ENCODE measurements around the gene CALCR. TPM values are rescaled to one million over a fixed set of nuclear protein-coding genes. Genes with fewer than 3 reads are reported as not detected.

CALCR gene
- total RNA-seq (not detected), polyA plus RNA-seq (not detected), total RNA-seq (not detected)

- H3K27me3 Mint-ChIP-seq: peaks cover 20 to 47% (median 31%) of the 10 kb centered on the region in 5 donors
- no peaks in the 10 kb centered on the region for H3K9me3 ChIP-seq (ENCODE audit: control insufficient read depth in 2 of 3, low read length in 3 of 3)
- no peaks in the 10 kb centered on the region for H3K27me3 ChIP-seq (ENCODE audit: control insufficient read depth in 2 of 2, insufficient read depth in 2 of 2, low read length in 2 of 2)
- peaks cover 0 to 2% (median 0%) of the 10 kb centered on the region in 11 donors for H3K9me3 Mint-ChIP-seq
- ChIA-PET POLR2A (no interaction called here), CTCF (no interaction called here)
- no peaks in the 10 kb centered on the region for H3K4me1 ChIP-seq (ENCODE audit: control insufficient read depth in 2 of 2, insufficient read depth in 2 of 2, low read length in 2 of 2)
- H3K36me3 ChIP-seq (ENCODE audit: control insufficient read depth in 2 of 3, insufficient read depth in 3 of 3, low read length in 3 of 3): no peaks in the 10 kb centered on the region
- H3K27ac ChIP-seq (ENCODE audit: low read depth, low read length): no peak within 1 kb of the TSS
- DNase-seq (no peak), ATAC-seq (no peak)
- no peaks in the 10 kb centered on the region for H3K36me3 Mint-ChIP-seq
- H3K4me3 ChIP-seq (ENCODE audit: low read length): no peak within 1 kb of the TSS
- no peak within 1 kb of the TSS for H3K27ac Mint-ChIP-seq
- no peak within 1 kb of the TSS for H3K4me3 Mint-ChIP-seq
- intact Hi-C loops (cut with micrococcal nuclease): no loop called here
- H3K4me1 Mint-ChIP-seq: peaks cover 0 to 2% (median 0%) of the 10 kb centered on the region in 7 donors
Observed at GRCh38 chr7:93574646-93575554, at the start of gene CALCR. Gene CALCR, minus strand, starts transcription at chr7:93574724. Its CDS starts 87,743 bp downstream, at chr7:93486981.

- ATAC-seq (no peak), DNase-seq (no peak)
- CTCF ChIA-PET: no interaction called here
- Mint-ChIP-seq H3K9me3 (peaks cover 0 to 8% (median 1%) of the 10 kb centered on the region in 11 donors), H3K4me1 (peaks cover 0 to 2% (median 0%) of the 10 kb centered on the region in 7 donors), H3K27me3 (peaks cover 0 to 6% (median 0%) of the 10 kb centered on the region in 5 donors), H3K36me3 (no peaks in the 10 kb centered on the region), H3K4me3 (no peak overlapping the region), H3K27ac (no peak overlapping the region)
- H3K27me3 ChIP-seq (ENCODE audit: control insufficient read depth in 2 of 2, insufficient read depth in 2 of 2, low read length in 2 of 2): no peaks in the 10 kb centered on the region
- POLR2A ChIA-PET: no interaction called here
- H3K4me1 ChIP-seq (ENCODE audit: control insufficient read depth in 2 of 2, insufficient read depth in 2 of 2, low read length in 2 of 2): no peaks in the 10 kb centered on the region
- H3K36me3 ChIP-seq (ENCODE audit: control insufficient read depth in 2 of 3, insufficient read depth in 3 of 3, low read length in 3 of 3): no peaks in the 10 kb centered on the region
- no peak overlapping the region for H3K27ac ChIP-seq (ENCODE audit: low read depth, low read length)
- no peak overlapping the region for H3K4me3 ChIP-seq (ENCODE audit: low read length)
- intact Hi-C loops (cut with micrococcal nuclease): no loop called here
- H3K9me3 ChIP-seq (ENCODE audit: control insufficient read depth in 2 of 3, low read length in 3 of 3): no peaks in the 10 kb centered on the region
Observed at GRCh38 chr7:93623816-93624215, 49.3 kb upstream of the CALCR start.

GRCh38 chr7:93622036-93623033, 47.8 kb upstream of the CALCR start:
- POLR2A ChIA-PET: no interaction called here

GRCh38 chr7:93620864-93621263, 46.3 kb upstream of the CALCR start:
- CTCF ChIA-PET: no interaction called here
- H3K36me3 ChIP-seq (ENCODE audit: control insufficient read depth in 2 of 3, insufficient read depth in 3 of 3, low read length in 3 of 3): no peaks in the 10 kb centered on the region
- H3K27me3 ChIP-seq (ENCODE audit: control insufficient read depth in 2 of 2, insufficient read depth in 2 of 2, low read length in 2 of 2): no peaks in the 10 kb centered on the region
- DNase-seq (no peak), ATAC-seq (no peak)
- intact Hi-C loops (cut with micrococcal nuclease): no loop called here
- H3K4me1 ChIP-seq (ENCODE audit: control insufficient read depth in 2 of 2, insufficient read depth in 2 of 2, low read length in 2 of 2): no peaks in the 10 kb centered on the region
- H3K4me3 Mint-ChIP-seq: no peak overlapping the region
- peaks cover 0 to 4% (median 0%) of the 10 kb centered on the region in 11 donors for H3K9me3 Mint-ChIP-seq
- POLR2A ChIA-PET: no interaction called here
- no peak overlapping the region for H3K27ac ChIP-seq (ENCODE audit: low read depth, low read length)
- no peak overlapping the region for H3K4me3 ChIP-seq (ENCODE audit: low read length)
- H3K36me3 Mint-ChIP-seq: no peaks in the 10 kb centered on the region
- H3K27ac Mint-ChIP-seq: no peak overlapping the region
- H3K4me1 Mint-ChIP-seq: peaks cover 0 to 2% (median 0%) of the 10 kb centered on the region in 7 donors
- H3K9me3 ChIP-seq (ENCODE audit: control insufficient read depth in 2 of 3, low read length in 3 of 3): no peaks in the 10 kb centered on the region
- H3K27me3 Mint-ChIP-seq: peaks cover 0 to 6% (median 0%) of the 10 kb centered on the region in 5 donors

More at GRCh38 chr7:93622036-93623033, 47.8 kb upstream of the CALCR start:
- Mint-ChIP-seq H3K9me3 (peaks cover 0 to 8% (median 0%) of the 10 kb centered on the region in 11 donors), H3K27ac (no peak overlapping the region), H3K36me3 (no peaks in the 10 kb centered on the region), H3K4me1 (peaks cover 0 to 2% (median 0%) of the 10 kb centered on the region in 7 donors), H3K4me3 (no peak overlapping the region), H3K27me3 (peaks cover 0 to 6% (median 0%) of the 10 kb centered on the region in 5 donors)
- Histone ChIP-seq H3K27ac (ENCODE audit: low read depth, low read length) (no peak overlapping the region), H3K4me3 (ENCODE audit: low read length) (no peak overlapping the region), H3K4me1 (ENCODE audit: control insufficient read depth in 2 of 2, insufficient read depth in 2 of 2, low read length in 2 of 2) (no peaks in the 10 kb centered on the region), H3K36me3 (ENCODE audit: control insufficient read depth in 2 of 3, insufficient read depth in 3 of 3, low read length in 3 of 3) (no peaks in the 10 kb centered on the region), H3K27me3 (ENCODE audit: control insufficient read depth in 2 of 2, insufficient read depth in 2 of 2, low read length in 2 of 2) (no peaks in the 10 kb centered on the region), H3K9me3 (ENCODE audit: control insufficient read depth in 2 of 3, low read length in 3 of 3) (no peaks in the 10 kb centered on the region)
- CTCF ChIA-PET: no interaction called here
- ATAC-seq: no peak
- DNase-seq: no peak
- intact Hi-C loops (cut with micrococcal nuclease): no loop called here

- CTCF ChIA-PET: no interaction called here
Observed at GRCh38 chr7:93620057-93620456, 45.5 kb upstream of the CALCR start.

GRCh38 chr7:93601363-93601762, 26.8 kb upstream of the CALCR start:
- CTCF ChIA-PET: no interaction called here
- no peak overlapping the region for H3K27ac ChIP-seq (ENCODE audit: low read depth, low read length)
- no peaks in the 10 kb centered on the region for H3K4me1 ChIP-seq (ENCODE audit: control insufficient read depth in 2 of 2, insufficient read depth in 2 of 2, low read length in 2 of 2)

More at GRCh38 chr7:93620057-93620456, 45.5 kb upstream of the CALCR start:
- Mint-ChIP-seq H3K9me3 (peaks cover 0 to 4% (median 0%) of the 10 kb centered on the region in 11 donors), H3K4me1 (peaks cover 0 to 2% (median 0%) of the 10 kb centered on the region in 7 donors), H3K27ac (no peak overlapping the region), H3K27me3 (peaks cover 0 to 6% (median 0%) of the 10 kb centered on the region in 5 donors), H3K36me3 (no peaks in the 10 kb centered on the region), H3K4me3 (no peak overlapping the region)
- no peak overlapping the region for H3K27ac ChIP-seq (ENCODE audit: low read depth, low read length)
- POLR2A ChIA-PET: no interaction called here
- H3K36me3 ChIP-seq (ENCODE audit: control insufficient read depth in 2 of 3, insufficient read depth in 3 of 3, low read length in 3 of 3): no peaks in the 10 kb centered on the region
- intact Hi-C loops (cut with micrococcal nuclease): no loop called here
- H3K4me1 ChIP-seq (ENCODE audit: control insufficient read depth in 2 of 2, insufficient read depth in 2 of 2, low read length in 2 of 2): no peaks in the 10 kb centered on the region
- H3K27me3 ChIP-seq (ENCODE audit: control insufficient read depth in 2 of 2, insufficient read depth in 2 of 2, low read length in 2 of 2): no peaks in the 10 kb centered on the region
- DNase-seq: no peak
- no peak overlapping the region for H3K4me3 ChIP-seq (ENCODE audit: low read length)
- H3K9me3 ChIP-seq (ENCODE audit: control insufficient read depth in 2 of 3, low read length in 3 of 3): no peaks in the 10 kb centered on the region
- ATAC-seq: no peak

More at GRCh38 chr7:93601363-93601762, 26.8 kb upstream of the CALCR start:
- Mint-ChIP-seq H3K4me1 (peaks cover 0 to 1% (median 0%) of the 10 kb centered on the region in 7 donors), H3K36me3 (no peaks in the 10 kb centered on the region), H3K27ac (no peak overlapping the region), H3K4me3 (no peak overlapping the region), H3K27me3 (no peaks in the 10 kb centered on the region), H3K9me3 (peaks cover 0 to 1% (median 0%) of the 10 kb centered on the region in 11 donors)
- ATAC-seq (no peak), DNase-seq (no peak)
- POLR2A ChIA-PET: no interaction called here
- H3K4me3 ChIP-seq (ENCODE audit: low read length): no peak overlapping the region
- no peaks in the 10 kb centered on the region for H3K36me3 ChIP-seq (ENCODE audit: control insufficient read depth in 2 of 3, insufficient read depth in 3 of 3, low read length in 3 of 3)
- H3K9me3 ChIP-seq (ENCODE audit: control insufficient read depth in 2 of 3, low read length in 3 of 3): no peaks in the 10 kb centered on the region
- H3K27me3 ChIP-seq (ENCODE audit: control insufficient read depth in 2 of 2, insufficient read depth in 2 of 2, low read length in 2 of 2): no peaks in the 10 kb centered on the region
- intact Hi-C loops (cut with micrococcal nuclease): no loop called here

Data from naive thymus-derived CD4-positive, alpha-beta T cell (primary cell).